ENCODE data around the gene WDR86.

The WDR86 gene

GRCh38 chr7:151439855-151440798 lies 30.3 kb upstream of the WDR86 start, which contains the start of gene CRYGN:
CRYGN (minus strand) TSS chr7:151440141; CDS start chr7:151439917, 224 bp downstream.
- no peak for DNase-seq

GRCh38 chr7:151438864-151439601 lies 29.2 kb upstream of the WDR86 start:
- DNase-seq, result no peak

GRCh38 chr7:151437866-151438516 lies 28.2 kb upstream of the WDR86 start:
- DNase-seq, result no peak

GRCh38 chr7:151437159-151437553 lies 27.3 kb upstream of the WDR86 start:
- no peak for DNase-seq

GRCh38 chr7:151436446-151437158 lies 26.8 kb upstream of the WDR86 start:
- no peak for DNase-seq

GRCh38 chr7:151435971-151436370 lies 26.1 kb upstream of the WDR86 start:
- no peak for DNase-seq

- DNase-seq, result no peak
These were observed 25.5 kb upstream of the WDR86 start for GRCh38 chr7:151435103-151435916.

GRCh38 chr7:151434549-151434948 lies 24.7 kb upstream of the WDR86 start:
- DNase-seq, result no peak

- no peak for DNase-seq
These were observed 24.0 kb upstream of the WDR86 start for GRCh38 chr7:151433721-151434400.

- peak; percentile 83 for DNase-seq
These were observed 23.1 kb upstream of the WDR86 start for GRCh38 chr7:151432658-151433521.

GRCh38 chr7:151431768-151432311 lies 22.0 kb upstream of the WDR86 start:
- no peak for DNase-seq

GRCh38 chr7:151431281-151431767 lies 21.5 kb upstream of the WDR86 start:
- no peak for DNase-seq

GRCh38 chr7:151430391-151431205 lies 20.8 kb upstream of the WDR86 start:
- DNase-seq, result no peak

GRCh38 chr7:151429560-151430331 lies 19.9 kb upstream of the WDR86 start:
- DNase-seq, result peak; percentile 60

GRCh38 chr7:151429237-151429559 lies 19.4 kb upstream of the WDR86 start:
- DNase-seq, result no peak

GRCh38 chr7:151428378-151429236 lies 18.8 kb upstream of the WDR86 start:
- DNase-seq, result peak; percentile 58

Data from activated CD8-positive, alpha-beta memory T cell treated with anti-CD3 and anti-CD28 coated beads for 24 hours (primary cell).